Cardiac fibroblast (primary cell): ENCODE measurements around the gene TBC1D30.
"Not testable (repeated sequence)": the region's sequence is repeated elsewhere in the genome, so short reads cannot be mapped to it uniquely, and the experiment has no call there.

Experiments used
- DNase-seq, 2 donors: peaks; one replicate each; pipeline versions ENCODE4 v3.0.0 to v3.0.0-alpha.2; 2010; ENCODE audit warnings: low read depth in 2 of 2
- H3K4me3 ChIP-seq, 2 donors: replicated peaks in 1 of 2; 1 replicate in 1 of 2; 2 replicates in 1 of 2; pipeline ENCODE4 v1.5.1; 2011; ENCODE audit warnings: low read depth in 2 of 2, low read length in 2 of 2, mild to moderate bottlenecking in 2 of 2, moderate library complexity in 1 of 2
- CTCF ChIP-seq: IDR thresholded peaks from one replicate; pipeline ENCODE4 v1.5.1; 2011; ENCODE audit warnings: low read depth, mild to moderate bottlenecking, low read length, inconsistent platforms

The TBC1D30 gene

GRCh38 chr12:64824500-64825142, at the start of gene TBC1D30:
Gene TBC1D30, plus strand, starts transcription at chr12:64824647. Its CDS starts 233 bp downstream, at chr12:64824880.
- peak within 1 kb of the TSS; percentile 34 to 36 for H3K4me3 ChIP-seq
- TF ChIP-seq CTCF: no peak
- DNase-seq: peak; percentile 10 to 25

GRCh38 chr12:64775147-64775736, 49.2 kb upstream of the TBC1D30 start:
- H3K4me3 ChIP-seq, DNase-seq: not testable (repeated sequence)

GRCh38 chr12:64779354-64779974, 45.0 kb upstream of the TBC1D30 start:
- TF ChIP-seq CTCF: no peak
- no peak overlapping the region for H3K4me3 ChIP-seq

GRCh38 chr12:64780132-64780530, 44.3 kb upstream of the TBC1D30 start:
- H3K4me3 ChIP-seq: peak overlapping the region; percentile 22 to 28
- TF ChIP-seq CTCF: no peak
- no peak for DNase-seq

More at GRCh38 chr12:64779354-64779974, 45.0 kb upstream of the TBC1D30 start:
- DNase-seq: no peak

- no peak for TF ChIP-seq CTCF
- DNase-seq: no peak
- H3K4me3 ChIP-seq: peak overlapping the region; percentile 22 to 28
These were observed 43.7 kb upstream of the TBC1D30 start for GRCh38 chr12:64780531-64781279.

- no peak for TF ChIP-seq CTCF
- H3K4me3 ChIP-seq: no peak overlapping the region
- no peak for DNase-seq
These were observed 42.9 kb upstream of the TBC1D30 start for GRCh38 chr12:64781280-64782190.
